Liver (tissue), 9 donors: ENCODE data around the gene AGPAT1. TPM values are rescaled to one million over a fixed set of nuclear protein-coding genes. Genes with fewer than 3 reads are reported as not detected.
A peak's percentile ranks its signal among the peaks of the same experiment; 100 is the strongest.

Source experiments
- DNase-seq: peaks from one replicate; pipeline ENCODE4 v3.0.0-alpha.2; 2017; ENCODE audit warnings: low spot score
- H3K27ac ChIP-seq, 2 donors: one replicate each; pipeline ENCODE4 v1.7.0; 2013; ENCODE audit warnings: inconsistent platforms in 2 of 2, low read length in 2 of 2, control low read depth in 1 of 2, low read depth in 1 of 2, mild to moderate bottlenecking in 1 of 2
- H3K27me3 ChIP-seq, 4 donors: one replicate each; pipeline versions ENCODE4 v1.6.1 to v1.7.0; 2013; ENCODE audit warnings: low read length in 3 of 4, inconsistent platforms in 1 of 4, mild to moderate bottlenecking in 1 of 4, moderate library complexity in 1 of 4; ENCODE audit not compliant: control insufficient read depth in 4 of 4, insufficient read depth in 4 of 4
- H3K36me3 ChIP-seq, 4 donors: one replicate each; pipeline versions ENCODE4 v1.6.1 to v1.7.0; 2013; ENCODE audit warnings: low read length in 3 of 4, mild to moderate bottlenecking in 3 of 4, low read depth in 1 of 4, moderate library complexity in 1 of 4; ENCODE audit not compliant: control insufficient read depth in 4 of 4, insufficient read depth in 3 of 4
- H3K4me1 ChIP-seq, 4 donors: one replicate each; pipeline versions ENCODE4 v1.6.1 to v1.7.0; 2013; ENCODE audit warnings: low read length in 3 of 4, mild to moderate bottlenecking in 3 of 4, moderate library complexity in 1 of 4; ENCODE audit not compliant: control insufficient read depth in 4 of 4, insufficient read depth in 4 of 4
- H3K4me3 ChIP-seq, 3 donors: one replicate each; pipeline versions ENCODE4 v1.6.1 to v1.7.0; 2013; ENCODE audit warnings: low read length in 3 of 3, control low read depth in 1 of 3, low read depth in 1 of 3, mild to moderate bottlenecking in 1 of 3
- H3K9ac ChIP-seq, 2 donors: one replicate each; pipeline ENCODE4 v1.7.0; 2013; ENCODE audit warnings: low read length in 2 of 2, mild to moderate bottlenecking in 2 of 2, moderate library complexity in 2 of 2, control low read depth in 1 of 2, low read depth in 1 of 2
- H3K9me3 ChIP-seq, 4 donors: one replicate each; pipeline versions ENCODE4 v1.6.1 to v1.7.0; 2013; ENCODE audit warnings: low read length in 3 of 4; ENCODE audit not compliant: control insufficient read depth in 4 of 4
- EGR1 ChIP-seq, 2 donors: IDR thresholded peaks; 2 replicates each; pipeline ENCODE4 v1.6.1; 2016 to 2018; ENCODE audit warnings: antibody characterized with exemption in 2 of 2, low read depth in 2 of 2
- FOXA1 ChIP-seq: IDR thresholded peaks from 2 replicates; pipeline ENCODE4 v1.6.1; 2016; ENCODE audit warnings: antibody characterized with exemption
- FOXA2 ChIP-seq: IDR thresholded peaks from 2 replicates; pipeline ENCODE4 v1.6.1; 2016; ENCODE audit warnings: antibody characterized with exemption
- GABPA ChIP-seq, 2 donors: IDR thresholded peaks in 1 of 2; conservative IDR thresholded peaks in 1 of 2; 2 replicates each; pipeline ENCODE4 v1.6.1; 2016; ENCODE audit warnings: antibody characterized with exemption in 2 of 2, mild to moderate bottlenecking in 1 of 2, moderate library complexity in 1 of 2
- HNF4A ChIP-seq, 2 donors: conservative IDR thresholded peaks; 2 replicates each; pipeline ENCODE4 v1.6.1; 2016; ENCODE audit warnings: antibody characterized with exemption in 2 of 2, mild to moderate bottlenecking in 2 of 2
- HNF4G ChIP-seq: IDR thresholded peaks from 2 replicates; pipeline ENCODE4 v1.6.1; 2016; ENCODE audit warnings: antibody characterized with exemption
- JUND ChIP-seq, 2 donors: IDR thresholded peaks; 2 replicates each; pipeline ENCODE4 v1.6.1; 2016; ENCODE audit warnings: antibody characterized with exemption in 2 of 2
- NR2F2 ChIP-seq: IDR thresholded peaks from 2 replicates; pipeline ENCODE4 v1.6.1; 2016; ENCODE audit warnings: antibody characterized with exemption
- RAD21 ChIP-seq, 2 donors: IDR thresholded peaks; 2 replicates each; pipeline ENCODE4 v1.6.1; 2016; ENCODE audit warnings: antibody characterized with exemption in 2 of 2, mild to moderate bottlenecking in 2 of 2
- RXRA ChIP-seq, 2 donors: IDR thresholded peaks; 2 replicates each; pipeline ENCODE4 v1.6.1; 2017 to 2018; ENCODE audit warnings: antibody characterized with exemption in 2 of 2, mild to moderate bottlenecking in 1 of 2
- SP1 ChIP-seq: IDR thresholded peaks from 2 replicates; pipeline ENCODE4 v1.6.1; 2018; ENCODE audit warnings: antibody characterized with exemption, mild to moderate bottlenecking
- TAF1 ChIP-seq: conservative IDR thresholded peaks from 2 replicates; pipeline ENCODE4 v1.6.1; 2016; ENCODE audit warnings: antibody characterized with exemption, mild to moderate bottlenecking
- YY1 ChIP-seq: IDR thresholded peaks from 2 replicates; pipeline ENCODE4 v1.6.1; 2016; ENCODE audit warnings: antibody characterized with exemption, mild to moderate bottlenecking
- WGBS: extraction: QIAGEN DNeasy Blood & Tissue Kit; methylation state at CpG from one replicate; pipeline ENCODE4 v1.1.7; 2013; 5-methylcytosine and 5-hydroxymethylcytosine counted together
- polyA plus RNA-seq, 2 donors: library from polyadenylated mRNA; stranded (reverse) in 1 of 2; unstranded in 1 of 2; fragments of 200-250 nt in 1 of 2; fragments of >200 nt in 1 of 2; fragmentation: Nextera tagmentation in 1 of 2; extraction: Ambion mirVana in 1 of 2; gene quantifications; one replicate each; pipeline versions ENCODE4 v1.2.1 to v1.2.3, GENCODE V29; 2013 to 2015
- total RNA-seq, 2 donors: library from RNA; depleted of rRNA; stranded (reverse); fragments of >200 nt; gene quantifications; one replicate each; pipeline ENCODE4 v1.2.3, GENCODE V29; 2014
- TF ChIP-seq, protein P1 (sequence below): IDR thresholded peaks from 2 replicates; pipeline ENCODE4 v1.6.1; 2016; ENCODE audit warnings: antibody characterized with exemption
- TF ChIP-seq, protein P2 (sequence below): fragments of 150-350 bp; IDR thresholded peaks from 2 replicates; pipeline ENCODE4 v1.5.1; 2017; ENCODE audit warnings: improper control_type of control experiment, low read depth, low read length; ENCODE audit not compliant: missing input control
- TF ChIP-seq, protein P3 (sequence below): IDR thresholded peaks from 2 replicates; pipeline ENCODE4 v1.6.1; 2016; ENCODE audit warnings: antibody characterized with exemption
- TF ChIP-seq, protein P4 (sequence below): IDR thresholded peaks from 2 replicates; pipeline ENCODE4 v1.6.1; 2016; ENCODE audit warnings: antibody characterized with exemption
- TF ChIP-seq, protein P5 (sequence below): IDR thresholded peaks from 2 replicates; pipeline ENCODE4 v1.6.1; 2016; ENCODE audit warnings: antibody characterized with exemption, mild to moderate bottlenecking
- donor health status: healthy.
- donor health status: healthy.
- donor health status: healthy.
- donor health status: healthy.
- donor health status: healthy.

Gene AGPAT1
- total and polyA plus RNA-seq, 4 donors, result 10.4 to 45.1 (median 17.5) TPM

DNA sequence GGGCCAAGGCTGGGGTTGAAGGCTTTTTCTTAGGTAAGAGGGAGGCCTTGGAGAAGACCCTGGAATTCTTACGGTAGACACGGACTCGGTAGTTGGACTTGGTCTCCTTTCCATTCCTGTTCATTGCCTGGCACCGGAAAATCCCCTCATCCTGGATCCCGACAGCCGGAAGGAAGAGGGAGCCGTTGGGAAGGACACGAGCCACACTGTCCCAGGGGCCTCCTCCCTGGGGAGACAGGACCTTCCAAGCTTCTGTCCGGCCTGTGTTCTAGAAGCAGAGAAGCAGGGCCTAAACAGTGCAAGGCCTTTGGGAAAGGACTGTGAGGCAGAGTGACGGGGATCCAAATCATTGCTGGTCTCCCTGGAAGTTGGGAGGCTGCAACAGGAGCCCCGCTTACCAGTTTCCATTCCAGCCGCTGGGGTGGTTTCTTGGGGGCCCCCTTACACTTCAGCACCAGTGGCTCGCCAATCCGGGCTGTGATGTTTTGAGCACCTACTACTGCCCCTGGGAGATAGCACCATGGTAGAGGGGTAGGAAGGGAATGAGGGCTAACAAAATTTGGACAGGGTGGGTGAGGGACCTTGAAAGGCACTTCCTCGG lies 7.7 kb upstream of the AGPAT1 start:
- DNase-seq, result no peak
- Histone ChIP-seq H3K4me3 (no peak overlapping the region), H3K9me3 (no peaks in the 10 kb centered on the region), H3K9ac (no peak overlapping the region), H3K36me3 (peaks cover 0 to 35% (median 19%) of the 10 kb centered on the region in 4 donors), H3K27me3 (no peaks in the 10 kb centered on the region), H3K27ac (peak overlapping the region in 1 of 2 donors; percentile 25), H3K4me1 (peaks cover 0 to 23% (median 15%) of the 10 kb centered on the region in 4 donors)
- TF ChIP-seq HNF4G (no peak), TAF1 (no peak), SP1 (no peak), JUND (IDR thresholded peaks at IDR 0.05) (no peak), YY1 (no peak), HNF4A (conservative IDR thresholded peaks at IDR 0.05) (no peak), FOXA2 (no peak), GABPA (IDR thresholded peaks at IDR 0.05 in 1 of 2, conservative IDR thresholded peaks at IDR 0.05 in 1 of 2) (no peak), RXRA (IDR thresholded peaks at IDR 0.05) (no peak), NR2F2 (no peak), RAD21 (IDR thresholded peaks at IDR 0.05) (no peak), FOXA1 (no peak), EGR1 (IDR thresholded peaks at IDR 0.05; ENCODE audit: low read depth in 2 of 2) (no peak)
- TF ChIP-seq, protein P1, sequence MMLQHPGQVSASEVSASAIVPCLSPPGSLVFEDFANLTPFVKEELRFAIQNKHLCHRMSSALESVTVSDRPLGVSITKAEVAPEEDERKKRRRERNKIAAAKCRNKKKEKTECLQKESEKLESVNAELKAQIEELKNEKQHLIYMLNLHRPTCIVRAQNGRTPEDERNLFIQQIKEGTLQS, result no peak
- TF ChIP-seq, protein P2, sequence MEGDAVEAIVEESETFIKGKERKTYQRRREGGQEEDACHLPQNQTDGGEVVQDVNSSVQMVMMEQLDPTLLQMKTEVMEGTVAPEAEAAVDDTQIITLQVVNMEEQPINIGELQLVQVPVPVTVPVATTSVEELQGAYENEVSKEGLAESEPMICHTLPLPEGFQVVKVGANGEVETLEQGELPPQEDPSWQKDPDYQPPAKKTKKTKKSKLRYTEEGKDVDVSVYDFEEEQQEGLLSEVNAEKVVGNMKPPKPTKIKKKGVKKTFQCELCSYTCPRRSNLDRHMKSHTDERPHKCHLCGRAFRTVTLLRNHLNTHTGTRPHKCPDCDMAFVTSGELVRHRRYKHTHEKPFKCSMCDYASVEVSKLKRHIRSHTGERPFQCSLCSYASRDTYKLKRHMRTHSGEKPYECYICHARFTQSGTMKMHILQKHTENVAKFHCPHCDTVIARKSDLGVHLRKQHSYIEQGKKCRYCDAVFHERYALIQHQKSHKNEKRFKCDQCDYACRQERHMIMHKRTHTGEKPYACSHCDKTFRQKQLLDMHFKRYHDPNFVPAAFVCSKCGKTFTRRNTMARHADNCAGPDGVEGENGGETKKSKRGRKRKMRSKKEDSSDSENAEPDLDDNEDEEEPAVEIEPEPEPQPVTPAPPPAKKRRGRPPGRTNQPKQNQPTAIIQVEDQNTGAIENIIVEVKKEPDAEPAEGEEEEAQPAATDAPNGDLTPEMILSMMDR, result no peak
- TF ChIP-seq, protein P3, sequence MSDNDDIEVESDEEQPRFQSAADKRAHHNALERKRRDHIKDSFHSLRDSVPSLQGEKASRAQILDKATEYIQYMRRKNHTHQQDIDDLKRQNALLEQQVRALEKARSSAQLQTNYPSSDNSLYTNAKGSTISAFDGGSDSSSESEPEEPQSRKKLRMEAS, result no peak
- TF ChIP-seq, protein P4, sequence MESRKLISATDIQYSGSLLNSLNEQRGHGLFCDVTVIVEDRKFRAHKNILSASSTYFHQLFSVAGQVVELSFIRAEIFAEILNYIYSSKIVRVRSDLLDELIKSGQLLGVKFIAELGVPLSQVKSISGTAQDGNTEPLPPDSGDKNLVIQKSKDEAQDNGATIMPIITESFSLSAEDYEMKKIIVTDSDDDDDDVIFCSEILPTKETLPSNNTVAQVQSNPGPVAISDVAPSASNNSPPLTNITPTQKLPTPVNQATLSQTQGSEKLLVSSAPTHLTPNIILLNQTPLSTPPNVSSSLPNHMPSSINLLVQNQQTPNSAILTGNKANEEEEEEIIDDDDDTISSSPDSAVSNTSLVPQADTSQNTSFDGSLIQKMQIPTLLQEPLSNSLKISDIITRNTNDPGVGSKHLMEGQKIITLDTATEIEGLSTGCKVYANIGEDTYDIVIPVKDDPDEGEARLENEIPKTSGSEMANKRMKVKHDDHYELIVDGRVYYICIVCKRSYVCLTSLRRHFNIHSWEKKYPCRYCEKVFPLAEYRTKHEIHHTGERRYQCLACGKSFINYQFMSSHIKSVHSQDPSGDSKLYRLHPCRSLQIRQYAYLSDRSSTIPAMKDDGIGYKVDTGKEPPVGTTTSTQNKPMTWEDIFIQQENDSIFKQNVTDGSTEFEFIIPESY, result no peak
- TF ChIP-seq, protein P5, sequence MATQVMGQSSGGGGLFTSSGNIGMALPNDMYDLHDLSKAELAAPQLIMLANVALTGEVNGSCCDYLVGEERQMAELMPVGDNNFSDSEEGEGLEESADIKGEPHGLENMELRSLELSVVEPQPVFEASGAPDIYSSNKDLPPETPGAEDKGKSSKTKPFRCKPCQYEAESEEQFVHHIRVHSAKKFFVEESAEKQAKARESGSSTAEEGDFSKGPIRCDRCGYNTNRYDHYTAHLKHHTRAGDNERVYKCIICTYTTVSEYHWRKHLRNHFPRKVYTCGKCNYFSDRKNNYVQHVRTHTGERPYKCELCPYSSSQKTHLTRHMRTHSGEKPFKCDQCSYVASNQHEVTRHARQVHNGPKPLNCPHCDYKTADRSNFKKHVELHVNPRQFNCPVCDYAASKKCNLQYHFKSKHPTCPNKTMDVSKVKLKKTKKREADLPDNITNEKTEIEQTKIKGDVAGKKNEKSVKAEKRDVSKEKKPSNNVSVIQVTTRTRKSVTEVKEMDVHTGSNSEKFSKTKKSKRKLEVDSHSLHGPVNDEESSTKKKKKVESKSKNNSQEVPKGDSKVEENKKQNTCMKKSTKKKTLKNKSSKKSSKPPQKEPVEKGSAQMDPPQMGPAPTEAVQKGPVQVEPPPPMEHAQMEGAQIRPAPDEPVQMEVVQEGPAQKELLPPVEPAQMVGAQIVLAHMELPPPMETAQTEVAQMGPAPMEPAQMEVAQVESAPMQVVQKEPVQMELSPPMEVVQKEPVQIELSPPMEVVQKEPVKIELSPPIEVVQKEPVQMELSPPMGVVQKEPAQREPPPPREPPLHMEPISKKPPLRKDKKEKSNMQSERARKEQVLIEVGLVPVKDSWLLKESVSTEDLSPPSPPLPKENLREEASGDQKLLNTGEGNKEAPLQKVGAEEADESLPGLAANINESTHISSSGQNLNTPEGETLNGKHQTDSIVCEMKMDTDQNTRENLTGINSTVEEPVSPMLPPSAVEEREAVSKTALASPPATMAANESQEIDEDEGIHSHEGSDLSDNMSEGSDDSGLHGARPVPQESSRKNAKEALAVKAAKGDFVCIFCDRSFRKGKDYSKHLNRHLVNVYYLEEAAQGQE, result no peak
- WGBS, result 88% methylated on average over 15 of the region's 15 CpGs
